ENCODE measurements around the gene TXNRD1.
A peak's percentile ranks its signal among the peaks of the same experiment; 100 is the strongest.
"Not testable (repeated sequence)": the region's sequence is repeated elsewhere in the genome, so short reads cannot be mapped to it uniquely, and the experiment has no call there.

TXNRD1 gene

GRCh38 chr12:104288635-104289274 is 73.2 kb downstream of the TXNRD1 start:
- H3K4me1 ChIP-seq (ENCODE audit: control insufficient read depth in 5 of 5, insufficient read depth in 5 of 5, low read length in 5 of 5): peaks cover 5 to 38% (median 33%) of the 10 kb centered on the region in 5 donors

GRCh38 chr12:104290320-104290719 is 74.7 kb downstream of the TXNRD1 start:
- no peak overlapping the region for H3K27ac ChIP-seq (ENCODE audit: low read depth, low read length)

More at GRCh38 chr12:104288635-104289274, 73.2 kb downstream of the TXNRD1 start:
- Histone ChIP-seq H3K27ac (ENCODE audit: low read depth, low read length) (peak overlapping the region; percentile 94), H3K4me3 (ENCODE audit: low read depth in 1 of 5, low read length in 5 of 5) (peak overlapping the region; percentile 79 to 97 (median 85)), H3K36me3 (ENCODE audit: control insufficient read depth in 5 of 5, insufficient read depth in 5 of 5, low read length in 5 of 5) (peaks cover 10 to 22% (median 10%) of the 10 kb centered on the region in 5 donors), H3K27me3 (ENCODE audit: control insufficient read depth in 5 of 5, insufficient read depth in 4 of 5, low read length in 5 of 5) (no peaks in the 10 kb centered on the region), H3K9ac (ENCODE audit: low read length in 5 of 5) (peak overlapping the region; percentile 78 to 93 (median 86)), H3K9me3 (ENCODE audit: control insufficient read depth in 5 of 5, low read length in 5 of 5) (no peaks in the 10 kb centered on the region)

GRCh38 chr12:104290855-104291254 is 75.3 kb downstream of the TXNRD1 start:
- Histone ChIP-seq H3K27ac (ENCODE audit: low read depth, low read length) (no peak overlapping the region), H3K27me3 (ENCODE audit: control insufficient read depth in 5 of 5, insufficient read depth in 4 of 5, low read length in 5 of 5) (no peaks in the 10 kb centered on the region), H3K4me1 (ENCODE audit: control insufficient read depth in 5 of 5, insufficient read depth in 5 of 5, low read length in 5 of 5) (peaks cover 5 to 43% (median 41%) of the 10 kb centered on the region in 5 donors), H3K9me3 (ENCODE audit: control insufficient read depth in 5 of 5, low read length in 5 of 5) (no peaks in the 10 kb centered on the region), H3K9ac (ENCODE audit: low read length in 5 of 5) (no peak overlapping the region), H3K4me3 (ENCODE audit: low read depth in 1 of 5, low read length in 5 of 5) (no peak overlapping the region), H3K36me3 (ENCODE audit: control insufficient read depth in 5 of 5, insufficient read depth in 5 of 5, low read length in 5 of 5) (peaks cover 10 to 34% (median 18%) of the 10 kb centered on the region in 5 donors)

More at GRCh38 chr12:104290320-104290719, 74.7 kb downstream of the TXNRD1 start:
- Histone ChIP-seq H3K36me3 (ENCODE audit: control insufficient read depth in 5 of 5, insufficient read depth in 5 of 5, low read length in 5 of 5) (peaks cover 10 to 30% (median 16%) of the 10 kb centered on the region in 5 donors), H3K27me3 (ENCODE audit: control insufficient read depth in 5 of 5, insufficient read depth in 4 of 5, low read length in 5 of 5) (no peaks in the 10 kb centered on the region), H3K9ac (ENCODE audit: low read length in 5 of 5) (no peak overlapping the region), H3K9me3 (ENCODE audit: control insufficient read depth in 5 of 5, low read length in 5 of 5) (no peaks in the 10 kb centered on the region), H3K4me1 (ENCODE audit: control insufficient read depth in 5 of 5, insufficient read depth in 5 of 5, low read length in 5 of 5) (peaks cover 5 to 41% (median 39%) of the 10 kb centered on the region in 5 donors), H3K4me3 (ENCODE audit: low read depth in 1 of 5, low read length in 5 of 5) (no peak overlapping the region)

- Histone ChIP-seq H3K4me1 (ENCODE audit: control insufficient read depth in 5 of 5, insufficient read depth in 5 of 5, low read length in 5 of 5) (peaks cover 5 to 39% (median 30%) of the 10 kb centered on the region in 5 donors), H3K9me3 (ENCODE audit: control insufficient read depth in 5 of 5, low read length in 5 of 5) (no peaks in the 10 kb centered on the region), H3K27ac (ENCODE audit: low read depth, low read length) (no peak overlapping the region), H3K27me3 (ENCODE audit: control insufficient read depth in 5 of 5, insufficient read depth in 4 of 5, low read length in 5 of 5) (no peaks in the 10 kb centered on the region), H3K36me3 (ENCODE audit: control insufficient read depth in 5 of 5, insufficient read depth in 5 of 5, low read length in 5 of 5) (peaks cover 10 to 42% (median 22%) of the 10 kb centered on the region in 5 donors), H3K9ac (ENCODE audit: low read length in 5 of 5) (no peak overlapping the region), H3K4me3 (ENCODE audit: low read depth in 1 of 5, low read length in 5 of 5) (no peak overlapping the region)
Observed at GRCh38 chr12:104291867-104292524, 76.4 kb downstream of the TXNRD1 start.

- Histone ChIP-seq H3K9ac (ENCODE audit: low read length in 5 of 5) (no peak overlapping the region), H3K27me3 (ENCODE audit: control insufficient read depth in 5 of 5, insufficient read depth in 4 of 5, low read length in 5 of 5) (no peaks in the 10 kb centered on the region), H3K9me3 (ENCODE audit: control insufficient read depth in 5 of 5, low read length in 5 of 5) (no peaks in the 10 kb centered on the region), H3K4me3 (ENCODE audit: low read depth in 1 of 5, low read length in 5 of 5) (no peak overlapping the region), H3K27ac (ENCODE audit: low read depth, low read length) (no peak overlapping the region), H3K36me3 (ENCODE audit: control insufficient read depth in 5 of 5, insufficient read depth in 5 of 5, low read length in 5 of 5) (peaks cover 10 to 47% (median 23%) of the 10 kb centered on the region in 5 donors), H3K4me1 (ENCODE audit: control insufficient read depth in 5 of 5, insufficient read depth in 5 of 5, low read length in 5 of 5) (peaks cover 5 to 32% (median 20%) of the 10 kb centered on the region in 5 donors)
Observed at GRCh38 chr12:104292872-104293794, 77.6 kb downstream of the TXNRD1 start.

- H3K9me3 ChIP-seq (ENCODE audit: control insufficient read depth in 5 of 5, low read length in 5 of 5); H3K9ac ChIP-seq (ENCODE audit: low read length in 5 of 5); H3K4me3 ChIP-seq (ENCODE audit: low read depth in 1 of 5, low read length in 5 of 5); H3K27ac ChIP-seq (ENCODE audit: low read depth, low read length); H3K27me3 ChIP-seq (ENCODE audit: control insufficient read depth in 5 of 5, insufficient read depth in 4 of 5, low read length in 5 of 5): not testable (repeated sequence)
- Histone ChIP-seq H3K36me3 (ENCODE audit: control insufficient read depth in 5 of 5, insufficient read depth in 5 of 5, low read length in 5 of 5) (peaks cover 10 to 50% (median 23%) of the 10 kb centered on the region in 5 donors), H3K4me1 (ENCODE audit: control insufficient read depth in 5 of 5, insufficient read depth in 5 of 5, low read length in 5 of 5) (peaks cover 3 to 27% (median 11%) of the 10 kb centered on the region in 5 donors)
Observed at GRCh38 chr12:104294158-104294859, 78.7 kb downstream of the TXNRD1 start.

GRCh38 chr12:104294927-104295668 is 79.5 kb downstream of the TXNRD1 start:
- Histone ChIP-seq H3K36me3 (ENCODE audit: control insufficient read depth in 5 of 5, insufficient read depth in 5 of 5, low read length in 5 of 5) (peaks cover 10 to 50% (median 23%) of the 10 kb centered on the region in 5 donors), H3K27me3 (ENCODE audit: control insufficient read depth in 5 of 5, insufficient read depth in 4 of 5, low read length in 5 of 5) (no peaks in the 10 kb centered on the region), H3K4me3 (ENCODE audit: low read depth in 1 of 5, low read length in 5 of 5) (no peak overlapping the region), H3K27ac (ENCODE audit: low read depth, low read length) (no peak overlapping the region), H3K9me3 (ENCODE audit: control insufficient read depth in 5 of 5, low read length in 5 of 5) (no peaks in the 10 kb centered on the region), H3K4me1 (ENCODE audit: control insufficient read depth in 5 of 5, insufficient read depth in 5 of 5, low read length in 5 of 5) (peaks cover 0 to 23% (median 9%) of the 10 kb centered on the region in 5 donors), H3K9ac (ENCODE audit: low read length in 5 of 5) (peak overlapping the region in 1 of 5 donors; percentile 20)

- Histone ChIP-seq H3K4me1 (ENCODE audit: control insufficient read depth in 5 of 5, insufficient read depth in 5 of 5, low read length in 5 of 5) (peaks cover 0 to 25% (median 9%) of the 10 kb centered on the region in 5 donors), H3K27me3 (ENCODE audit: control insufficient read depth in 5 of 5, insufficient read depth in 4 of 5, low read length in 5 of 5) (no peaks in the 10 kb centered on the region), H3K9ac (ENCODE audit: low read length in 5 of 5) (no peak overlapping the region), H3K4me3 (ENCODE audit: low read depth in 1 of 5, low read length in 5 of 5) (no peak overlapping the region), H3K9me3 (ENCODE audit: control insufficient read depth in 5 of 5, low read length in 5 of 5) (no peaks in the 10 kb centered on the region), H3K36me3 (ENCODE audit: control insufficient read depth in 5 of 5, insufficient read depth in 5 of 5, low read length in 5 of 5) (peaks cover 12 to 50% (median 23%) of the 10 kb centered on the region in 5 donors), H3K27ac (ENCODE audit: low read depth, low read length) (no peak overlapping the region)
Observed at GRCh38 chr12:104295954-104296353, 80.4 kb downstream of the TXNRD1 start.

GRCh38 chr12:104296718-104297117 is 81.1 kb downstream of the TXNRD1 start:
- Histone ChIP-seq H3K9ac (ENCODE audit: low read length in 5 of 5) (no peak overlapping the region), H3K4me1 (ENCODE audit: control insufficient read depth in 5 of 5, insufficient read depth in 5 of 5, low read length in 5 of 5) (peaks cover 0 to 25% (median 9%) of the 10 kb centered on the region in 5 donors), H3K4me3 (ENCODE audit: low read depth in 1 of 5, low read length in 5 of 5) (no peak overlapping the region), H3K9me3 (ENCODE audit: control insufficient read depth in 5 of 5, low read length in 5 of 5) (no peaks in the 10 kb centered on the region), H3K27me3 (ENCODE audit: control insufficient read depth in 5 of 5, insufficient read depth in 4 of 5, low read length in 5 of 5) (no peaks in the 10 kb centered on the region), H3K36me3 (ENCODE audit: control insufficient read depth in 5 of 5, insufficient read depth in 5 of 5, low read length in 5 of 5) (peaks cover 10 to 47% (median 22%) of the 10 kb centered on the region in 5 donors), H3K27ac (ENCODE audit: low read depth, low read length) (no peak overlapping the region)

All from subcutaneous abdominal adipose tissue (tissue), 5 donors.